Endothelial cell of umbilical vein (primary cell): Measurements from ENCODE around the gene HSD17B14. TPM values are rescaled to one million over a fixed set of nuclear protein-coding genes. Genes with fewer than 3 reads are reported as not detected.
A peak's percentile ranks its signal among the peaks of the same experiment; 100 is the strongest.

Source experiments
- BruUV-seq: library from RNA; stranded (reverse); fragments of 400-500 nt; replicated peaks from 2 replicates; lab custom pipeline; 2021; lab: Mats Ljungman, UMichigan
- CTCF ChIA-PET: fragments of 300-600, 350-600 bp; sonication (Branson Sonifier 250); formaldehyde crosslinking; loops from one replicate; lab custom pipeline; 2021; ENCODE audit warnings: antibody characterized with exemption, inconsistent platforms; lab: Charles Lee
- POLR2A ChIA-PET: fragments of 300-600, 350-600 bp; sonication (Branson Sonifier 250); formaldehyde crosslinking; loops from one replicate; lab custom pipeline; 2021; ENCODE audit warnings: antibody characterized with exemption, inconsistent platforms; lab: Charles Lee
- DNase-seq: peaks from one replicate; pipeline ENCODE4 v3.0.0-alpha.2; 2011; ENCODE audit warnings: low read depth, low spot score
- FAIRE-seq: peaks from 2 replicates; lab custom pipeline; 2011; peaks lifted over from hg19 to GRCh38; lab: Jason Lieb, UNC
- H2AFZ ChIP-seq: 2 replicates; pipeline ENCODE4 v1.6.0; 2012; ENCODE audit warnings: low read depth, low read length, control low read depth, inconsistent platforms
- H3K27ac ChIP-seq: 2 replicates; pipeline ENCODE4 v1.5.1; 2011; ENCODE audit warnings: low read depth, mild to moderate bottlenecking, control low read depth, low read length, moderate library complexity; ENCODE audit not compliant: insufficient read depth
- H3K27me3 ChIP-seq, 2 experiments: 2 replicates each; pipeline versions ENCODE4 v1.6.0 to v1.6.1; 2011; ENCODE audit warnings: low read length in 2 of 2, mixed read lengths in 1 of 2; ENCODE audit not compliant: control insufficient read depth in 2 of 2, insufficient read depth in 2 of 2
- H3K36me3 ChIP-seq, 2 experiments: 2 replicates in 1 of 2; 3 replicates in 1 of 2; pipeline ENCODE4 v1.5.1; 2011; ENCODE audit warnings: low read length in 2 of 2, mild to moderate bottlenecking in 1 of 2, moderate library complexity in 1 of 2; ENCODE audit not compliant: control insufficient read depth in 2 of 2, insufficient read depth in 2 of 2; ENCODE audit errors: extremely low read depth in 1 of 2
- H3K4me1 ChIP-seq: 3 replicates; pipeline ENCODE4 v1.5.1; 2011; ENCODE audit warnings: mild to moderate bottlenecking, low read length; ENCODE audit not compliant: control insufficient read depth, insufficient read depth; ENCODE audit errors: extremely low read depth
- H3K4me2 ChIP-seq: 2 replicates; pipeline ENCODE4 v1.6.1; 2011; ENCODE audit warnings: low read length, control low read depth, mixed read lengths; ENCODE audit not compliant: insufficient read depth
- H3K4me3 ChIP-seq, 3 experiments: fragments of 200-600 bp in 1 of 3; sonication (generic), shearing (Covaris generic) in 1 of 3; replicated peaks in 1 of 3; 2 replicates each; pipeline ENCODE4 v1.5.1; 2011 to 2016; ENCODE audit warnings: control low read depth in 3 of 3, low read length in 3 of 3, mild to moderate bottlenecking in 2 of 3, inconsistent platforms in 1 of 3, low read depth in 1 of 3, moderate library complexity in 1 of 3; ENCODE audit not compliant: insufficient read depth in 1 of 3
- H3K79me2 ChIP-seq: 2 replicates; pipeline ENCODE4 v1.6.0; 2012; ENCODE audit warnings: low read length, inconsistent platforms; ENCODE audit not compliant: control insufficient read depth, insufficient read depth
- H3K9ac ChIP-seq: replicated peaks from 2 replicates; pipeline ENCODE3; 2011; ENCODE audit warnings: low read length, control low read depth; ENCODE audit not compliant: insufficient read depth; ENCODE audit errors: extremely low read depth
- H3K9me1 ChIP-seq: replicated peaks from 3 replicates; pipeline ENCODE4 v1.6.0; 2011; ENCODE audit warnings: mild to moderate bottlenecking, low read length; ENCODE audit not compliant: control insufficient read depth, insufficient read depth; ENCODE audit errors: extremely low read depth
- H3K9me3 ChIP-seq: replicated peaks from 2 replicates; pipeline ENCODE4 v1.5.1; 2012; ENCODE audit warnings: low read length, inconsistent platforms; ENCODE audit not compliant: control insufficient read depth, insufficient read depth
- H4K20me1 ChIP-seq: replicated peaks from 2 replicates; pipeline ENCODE3; 2011; ENCODE audit warnings: mild to moderate bottlenecking, low read length; ENCODE audit not compliant: control insufficient read depth, insufficient read depth; ENCODE audit errors: extremely low read depth
- EZH2 ChIP-seq: IDR thresholded peaks from 2 replicates; pipeline ENCODE4 v1.6.1; 2012; ENCODE audit warnings: borderline replicate concordance, low read depth, mild to moderate bottlenecking, moderate library complexity, low read length, inconsistent platforms; ENCODE audit not compliant: severe bottlenecking
- FOS ChIP-seq: IDR thresholded peaks from 2 replicates; pipeline ENCODE4 v1.6.1; 2011; ENCODE audit warnings: mild to moderate bottlenecking, low read length, moderate library complexity, borderline replicate concordance; ENCODE audit not compliant: insufficient read depth
- GATA2 ChIP-seq: IDR thresholded peaks from 2 replicates; pipeline ENCODE4 v1.7.0; 2011; ENCODE audit warnings: low read depth, mild to moderate bottlenecking, moderate library complexity, mixed read lengths, low read length; ENCODE audit not compliant: insufficient read length, insufficient read depth
- JUN ChIP-seq: IDR thresholded peaks from 2 replicates; pipeline ENCODE4 v1.6.1; 2011; ENCODE audit warnings: borderline replicate concordance, low read depth; ENCODE audit not compliant: insufficient read length, insufficient read depth
- MYC ChIP-seq: IDR thresholded peaks from one replicate; pipeline ENCODE4 v1.6.1; 2011; ENCODE audit warnings: mild to moderate bottlenecking, low read depth, low read length
- POLR2A ChIP-seq: IDR thresholded peaks from 2 replicates; pipeline ENCODE4 v1.6.1; 2012; ENCODE audit warnings: low read depth, mild to moderate bottlenecking, control low read depth, low read length
- POLR2AphosphoS5 ChIP-seq: IDR thresholded peaks from 2 replicates; pipeline ENCODE4 v1.6.1; 2012; ENCODE audit warnings: low read depth, mild to moderate bottlenecking, control low read depth, low read length, moderate library complexity; ENCODE audit not compliant: insufficient read depth
- dilution Hi-C: fragments of 300-500 bp; cut with MboI; formaldehyde crosslinking; loops from one replicate; pipeline ENCODE4 v1.15.0; 2019; ENCODE audit warnings: low sequenced_read_pairs; ENCODE audit not compliant: extremely low pct_ligation_motif_present
- intact Hi-C: fragments of 100-400 bp; cut with micrococcal nuclease; formaldehyde crosslinking; loops from one replicate; pipeline ENCODE4 v1.10.0; 2022
- polyA plus RNA-seq, 4 experiments: library from polyadenylated mRNA; depleted of rRNA in 3 of 4; stranded (reverse) in 3 of 4; unstranded in 1 of 4; fragments of >200 nt; gene quantifications; 2 replicates each; pipeline versions ENCODE4 v1.2.1 to v1.2.3, GENCODE V29; 2011 to 2012; ENCODE audit warnings: missing spikeins in 1 of 4
- total RNA-seq: library from RNA; stranded (reverse); gene quantifications from 2 replicates; pipeline ENCODE4 v1.2.3, GENCODE V29; 2021
- TF ChIP-seq, protein P1 (sequence below): IDR thresholded peaks from 2 replicates; pipeline ENCODE4 v1.6.1; 2011; ENCODE audit not compliant: insufficient read depth, insufficient read length
- TF ChIP-seq, protein P2 (sequence below), 2 donors: IDR thresholded peaks; 1 replicate in 1 of 2; 2 replicates in 1 of 2; pipeline ENCODE4 v1.5.1; 2011; ENCODE audit warnings: low read length in 2 of 2, mild to moderate bottlenecking in 2 of 2, moderate library complexity in 2 of 2, control low read depth in 1 of 2, inconsistent platforms in 1 of 2, low read depth in 1 of 2; ENCODE audit not compliant: insufficient read depth in 1 of 2; ENCODE audit errors: extremely low read depth in 1 of 2

The HSD17B14 gene
- total and polyA plus RNA-seq, 2 donors (not counting 3 experiments of a cell fraction or from before 2014, with no cell fraction given), result 20.9 to 46.3 TPM

DNA sequence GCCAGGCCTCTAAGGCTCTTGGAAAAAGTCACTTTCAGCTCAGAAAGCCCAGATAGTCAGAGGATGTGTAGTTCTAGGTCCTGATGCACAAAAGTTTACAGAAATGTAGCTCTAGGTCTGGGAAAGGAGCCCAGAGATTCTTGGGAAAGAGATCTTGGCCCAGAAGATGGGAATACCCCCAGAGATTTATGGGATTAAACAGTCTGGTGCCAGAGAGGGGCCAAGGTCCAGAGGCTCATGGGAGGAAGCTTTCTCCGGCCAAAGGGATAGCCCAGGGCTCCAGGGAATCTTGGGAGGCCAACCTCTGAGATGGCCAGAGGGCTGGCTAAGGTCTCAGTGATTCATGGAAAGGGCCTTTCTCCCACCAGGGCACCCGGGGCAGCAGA lies 40.6 kb downstream of the HSD17B14 start:
- no peak overlapping the region for H3K27ac ChIP-seq
- dilution Hi-C loops, result no loop called here
- H3K9ac ChIP-seq, result no peak overlapping the region
- H3K4me1 ChIP-seq, result peaks cover 3% of the 10 kb centered on the region
- H3K36me3 ChIP-seq, result no peaks in the 10 kb centered on the region
- BruUV-seq, result no TSS peak
- H3K9me3 ChIP-seq, result no peaks in the 10 kb centered on the region
- peak overlapping the region; percentile 8 for H2AFZ ChIP-seq
- TF ChIP-seq, protein P1, sequence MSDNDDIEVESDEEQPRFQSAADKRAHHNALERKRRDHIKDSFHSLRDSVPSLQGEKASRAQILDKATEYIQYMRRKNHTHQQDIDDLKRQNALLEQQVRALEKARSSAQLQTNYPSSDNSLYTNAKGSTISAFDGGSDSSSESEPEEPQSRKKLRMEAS, result no peak
- TF ChIP-seq, protein P2, sequence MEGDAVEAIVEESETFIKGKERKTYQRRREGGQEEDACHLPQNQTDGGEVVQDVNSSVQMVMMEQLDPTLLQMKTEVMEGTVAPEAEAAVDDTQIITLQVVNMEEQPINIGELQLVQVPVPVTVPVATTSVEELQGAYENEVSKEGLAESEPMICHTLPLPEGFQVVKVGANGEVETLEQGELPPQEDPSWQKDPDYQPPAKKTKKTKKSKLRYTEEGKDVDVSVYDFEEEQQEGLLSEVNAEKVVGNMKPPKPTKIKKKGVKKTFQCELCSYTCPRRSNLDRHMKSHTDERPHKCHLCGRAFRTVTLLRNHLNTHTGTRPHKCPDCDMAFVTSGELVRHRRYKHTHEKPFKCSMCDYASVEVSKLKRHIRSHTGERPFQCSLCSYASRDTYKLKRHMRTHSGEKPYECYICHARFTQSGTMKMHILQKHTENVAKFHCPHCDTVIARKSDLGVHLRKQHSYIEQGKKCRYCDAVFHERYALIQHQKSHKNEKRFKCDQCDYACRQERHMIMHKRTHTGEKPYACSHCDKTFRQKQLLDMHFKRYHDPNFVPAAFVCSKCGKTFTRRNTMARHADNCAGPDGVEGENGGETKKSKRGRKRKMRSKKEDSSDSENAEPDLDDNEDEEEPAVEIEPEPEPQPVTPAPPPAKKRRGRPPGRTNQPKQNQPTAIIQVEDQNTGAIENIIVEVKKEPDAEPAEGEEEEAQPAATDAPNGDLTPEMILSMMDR (IDR thresholded peaks at IDR 0.05; ENCODE audit: extremely low read depth in 1 of 2, insufficient read depth in 1 of 2, low read depth in 1 of 2, low read length in 2 of 2), result no peak
- TF ChIP-seq EZH2 (no peak), GATA2 (no peak), POLR2A (no peak), POLR2AphosphoS5 (no peak), MYC (no peak), JUN (no peak), FOS (no peak)
- H3K79me2 ChIP-seq, result no peaks in the 10 kb centered on the region
- CTCF ChIA-PET, result interaction anchor here (0.6 to 11.1 kb wide), 37 partner anchors 11 to 344 kb away, joined by 3 to 427 read pairs (median 5); partner anchors contain the start of genes BCAT2, CA11, GYS1 and HSD17B14
- no peak for FAIRE-seq
- H3K4me3 ChIP-seq, result no peak overlapping the region
- no peaks in the 10 kb centered on the region for H3K27me3 ChIP-seq
- no peaks in the 10 kb centered on the region for H4K20me1 ChIP-seq
- no peak for DNase-seq
- H3K9me1 ChIP-seq, result no peaks in the 10 kb centered on the region
- no peak overlapping the region for H3K4me2 ChIP-seq
- intact Hi-C loops, result loop anchor here (1.0 kb wide), 3 partner anchors 40 to 176 kb away; no protein-coding TSS in a partner anchor
- POLR2A ChIA-PET, result interaction anchor here (1.2 kb wide), 1 partner anchor 40 kb away, joined by 3 read pairs; the partner anchor contains the start of gene HSD17B14
